Measurements from ENCODE around the gene LAMB3. TPM values are rescaled to one million over a fixed set of nuclear protein-coding genes. Genes with fewer than 3 reads are reported as not detected.

The LAMB3 gene
- total RNA-seq, 3 donors from 2014 or later = 40.3 to 142 (median 62.1) TPM

DNA sequence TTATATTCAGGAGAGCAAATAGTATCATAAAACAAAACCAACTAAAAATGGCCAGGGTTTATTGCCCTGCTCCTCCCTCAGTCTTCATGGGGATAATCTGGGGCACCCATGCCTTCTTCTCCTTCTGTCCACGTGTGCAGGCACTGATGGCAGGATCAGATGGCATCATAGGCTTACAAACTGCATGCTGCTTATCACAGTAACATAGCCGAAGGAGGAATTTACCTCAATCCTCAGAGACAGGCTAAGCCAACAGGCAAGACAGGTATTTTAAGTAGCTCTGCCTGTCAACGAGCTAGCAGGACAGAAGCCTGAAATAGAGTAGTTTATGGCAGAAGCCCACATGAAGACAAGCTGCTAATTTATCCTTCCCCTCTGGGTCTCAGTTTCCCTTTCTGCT lies 9.4 kb downstream of the LAMB3 start:
- H3K36me3 ChIP-seq (ENCODE audit: low read depth) = no peaks in the 10 kb centered on the region

DNA sequence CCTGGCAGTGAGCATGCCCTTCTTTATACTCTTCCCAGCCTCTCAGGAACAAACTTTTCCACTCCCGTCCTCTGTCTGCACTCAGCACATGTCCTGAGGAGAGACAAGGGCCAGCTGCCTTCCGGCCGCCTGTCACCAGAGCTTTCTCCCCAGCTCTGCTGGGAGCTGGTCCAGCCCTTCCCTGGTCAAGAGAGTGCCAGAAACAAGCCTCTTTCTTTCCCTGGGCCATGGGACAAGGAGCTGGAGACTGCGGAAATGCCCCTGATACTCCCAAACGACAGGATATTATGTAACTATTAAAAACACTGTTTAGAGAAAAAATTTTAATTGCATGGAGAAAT lies 10.4 kb downstream of the LAMB3 start:
- peaks cover 36% of the 10 kb centered on the region for H3K4me1 ChIP-seq (ENCODE audit: low read depth)

More for the DNA sequence above, 9.4 kb downstream of the LAMB3 start:
- TF ChIP-seq, protein P1, sequence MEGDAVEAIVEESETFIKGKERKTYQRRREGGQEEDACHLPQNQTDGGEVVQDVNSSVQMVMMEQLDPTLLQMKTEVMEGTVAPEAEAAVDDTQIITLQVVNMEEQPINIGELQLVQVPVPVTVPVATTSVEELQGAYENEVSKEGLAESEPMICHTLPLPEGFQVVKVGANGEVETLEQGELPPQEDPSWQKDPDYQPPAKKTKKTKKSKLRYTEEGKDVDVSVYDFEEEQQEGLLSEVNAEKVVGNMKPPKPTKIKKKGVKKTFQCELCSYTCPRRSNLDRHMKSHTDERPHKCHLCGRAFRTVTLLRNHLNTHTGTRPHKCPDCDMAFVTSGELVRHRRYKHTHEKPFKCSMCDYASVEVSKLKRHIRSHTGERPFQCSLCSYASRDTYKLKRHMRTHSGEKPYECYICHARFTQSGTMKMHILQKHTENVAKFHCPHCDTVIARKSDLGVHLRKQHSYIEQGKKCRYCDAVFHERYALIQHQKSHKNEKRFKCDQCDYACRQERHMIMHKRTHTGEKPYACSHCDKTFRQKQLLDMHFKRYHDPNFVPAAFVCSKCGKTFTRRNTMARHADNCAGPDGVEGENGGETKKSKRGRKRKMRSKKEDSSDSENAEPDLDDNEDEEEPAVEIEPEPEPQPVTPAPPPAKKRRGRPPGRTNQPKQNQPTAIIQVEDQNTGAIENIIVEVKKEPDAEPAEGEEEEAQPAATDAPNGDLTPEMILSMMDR (IDR thresholded peaks at IDR 0.05) = no peak
- peak; percentile 95 for ATAC-seq
- Histone ChIP-seq H3K9me3 (no peaks in the 10 kb centered on the region), H3K4me3 (no peak overlapping the region), H3K4me1 (ENCODE audit: low read depth) (peaks cover 41% of the 10 kb centered on the region)
- DNase-seq = peak in 1 of 3 donors; percentile 73
- intact Hi-C loops (cut with DNase I, micrococcal nuclease) = no loop called here

DNA sequence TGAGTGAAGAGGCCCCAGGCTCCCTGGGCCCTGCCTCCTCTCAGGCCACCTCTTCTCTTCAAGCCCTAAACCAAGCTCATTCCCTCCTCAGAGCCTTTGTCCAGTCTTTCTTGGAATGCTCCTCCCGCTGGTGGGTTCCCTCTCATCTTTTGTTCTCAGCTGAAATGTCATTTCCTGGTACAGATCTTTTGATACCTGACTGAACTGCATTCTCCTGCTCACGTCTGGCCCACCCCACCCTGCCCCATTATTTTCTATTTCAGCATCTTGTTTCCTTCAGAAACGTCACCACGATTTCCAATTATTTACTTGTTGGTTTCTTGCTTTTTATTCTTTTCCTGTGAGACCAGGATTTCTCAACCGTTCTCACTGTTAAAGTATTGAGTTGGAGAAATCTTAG lies 16.4 kb downstream of the LAMB3 start:
- no peaks in the 10 kb centered on the region for H3K9me3 ChIP-seq
- no peak overlapping the region for H3K4me3 ChIP-seq
- intact Hi-C loops (cut with DNase I, micrococcal nuclease) = no loop called here
- DNase-seq (no peak), ATAC-seq (no peak)
- peaks cover 2% of the 10 kb centered on the region for H3K4me1 ChIP-seq (ENCODE audit: low read depth)
- no peaks in the 10 kb centered on the region for H3K36me3 ChIP-seq (ENCODE audit: low read depth)
- TF ChIP-seq, protein P1 (IDR thresholded peaks at IDR 0.05) = no peak

More for the DNA sequence above, 10.4 kb downstream of the LAMB3 start:
- H3K4me3 ChIP-seq = no peak overlapping the region
- intact Hi-C loops (cut with DNase I, micrococcal nuclease) = no loop called here
- no peaks in the 10 kb centered on the region for H3K9me3 ChIP-seq
- ATAC-seq (peak; percentile 16), DNase-seq (peak; percentile 49 to 64 (median 62))
- no peaks in the 10 kb centered on the region for H3K36me3 ChIP-seq (ENCODE audit: low read depth)
- TF ChIP-seq, protein P1 (IDR thresholded peaks at IDR 0.05) = no peak

DNA sequence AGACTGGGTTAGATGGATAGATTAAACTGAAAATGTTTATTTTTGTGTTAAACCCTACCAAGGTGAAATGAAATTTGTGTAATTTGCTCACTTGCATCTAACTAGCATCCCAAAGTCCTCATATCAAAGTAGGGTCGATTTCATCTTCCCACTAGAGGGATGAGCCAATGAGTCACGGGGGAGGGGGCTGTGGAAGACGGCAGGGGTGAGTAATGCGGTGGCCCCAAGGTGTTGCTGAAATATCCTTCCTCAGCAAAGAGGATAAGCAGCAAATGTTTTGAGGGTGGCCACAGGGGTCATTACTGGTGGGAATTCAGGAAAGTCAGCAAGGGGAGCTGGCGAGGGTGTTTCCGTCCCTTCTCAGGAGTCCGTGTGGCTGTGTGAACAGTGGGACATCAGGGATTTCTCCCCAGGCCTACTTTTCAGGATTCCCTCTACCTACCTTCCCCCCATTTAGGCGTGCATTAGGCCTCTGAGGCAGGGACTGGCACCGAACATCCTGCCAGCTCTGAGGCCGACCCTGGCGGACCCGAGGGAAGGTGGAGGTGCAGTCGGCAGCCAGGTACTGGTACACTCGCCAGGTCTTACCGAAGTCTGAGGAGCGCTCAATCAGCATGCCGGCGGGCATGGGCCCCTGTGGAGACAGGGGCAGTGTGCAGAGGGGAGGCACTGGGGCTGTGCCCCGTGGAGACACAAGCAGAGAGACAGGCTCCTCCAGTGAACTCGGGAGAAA lies 18.1 kb downstream of the LAMB3 start:
- no peaks in the 10 kb centered on the region for H3K36me3 ChIP-seq (ENCODE audit: low read depth)
- DNase-seq (no peak), ATAC-seq (no peak)
- H3K4me3 ChIP-seq = no peak overlapping the region
- peaks cover 6% of the 10 kb centered on the region for H3K4me1 ChIP-seq (ENCODE audit: low read depth)
- intact Hi-C loops (cut with DNase I, micrococcal nuclease) = no loop called here
- TF ChIP-seq, protein P1 (IDR thresholded peaks at IDR 0.05) = no peak
- H3K9me3 ChIP-seq = no peaks in the 10 kb centered on the region

DNA sequence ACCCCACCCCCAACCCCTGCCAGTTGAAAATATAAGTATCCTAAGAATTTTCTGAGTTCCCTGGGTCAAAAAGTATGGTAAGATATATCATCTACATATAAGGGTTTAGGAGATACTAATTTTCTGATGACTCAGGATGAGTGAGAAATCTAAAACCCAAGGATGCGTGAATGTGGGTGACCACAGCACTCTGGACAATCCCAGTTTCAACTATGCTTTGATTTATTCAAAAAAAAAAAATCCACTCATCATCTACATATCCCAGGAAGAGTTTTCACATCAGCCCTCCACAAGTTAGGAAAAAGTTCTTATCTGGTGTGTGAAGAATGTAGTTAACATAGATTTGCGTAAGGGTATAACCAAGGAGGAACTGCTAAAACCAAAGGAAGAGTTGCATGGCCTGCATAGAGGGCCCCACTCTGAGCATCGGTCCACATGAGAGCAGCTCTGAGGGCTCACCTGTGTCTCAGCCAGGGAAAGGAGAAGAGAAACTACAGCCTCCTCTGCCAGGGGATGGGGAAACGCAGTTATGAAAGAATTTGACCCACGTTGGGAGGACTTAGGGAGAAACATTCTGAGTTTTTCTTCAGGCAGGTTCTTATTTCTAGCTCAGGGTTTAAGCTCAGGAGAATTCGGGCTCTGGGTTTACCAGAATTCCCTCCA lies 18.8 kb downstream of the LAMB3 start:
- TF ChIP-seq, protein P1 (IDR thresholded peaks at IDR 0.05) = no peak
- intact Hi-C loops (cut with DNase I, micrococcal nuclease) = no loop called here

More for the DNA sequence above, 18.8 kb downstream of the LAMB3 start:
- H3K4me1 ChIP-seq (ENCODE audit: low read depth) = peaks cover 6% of the 10 kb centered on the region
- no peaks in the 10 kb centered on the region for H3K9me3 ChIP-seq
- no peak overlapping the region for H3K4me3 ChIP-seq
- no peaks in the 10 kb centered on the region for H3K36me3 ChIP-seq (ENCODE audit: low read depth)
- ATAC-seq = no peak
- DNase-seq = no peak
